ENCODE data around the gene ATOH8.

ATOH8 gene

DNA sequence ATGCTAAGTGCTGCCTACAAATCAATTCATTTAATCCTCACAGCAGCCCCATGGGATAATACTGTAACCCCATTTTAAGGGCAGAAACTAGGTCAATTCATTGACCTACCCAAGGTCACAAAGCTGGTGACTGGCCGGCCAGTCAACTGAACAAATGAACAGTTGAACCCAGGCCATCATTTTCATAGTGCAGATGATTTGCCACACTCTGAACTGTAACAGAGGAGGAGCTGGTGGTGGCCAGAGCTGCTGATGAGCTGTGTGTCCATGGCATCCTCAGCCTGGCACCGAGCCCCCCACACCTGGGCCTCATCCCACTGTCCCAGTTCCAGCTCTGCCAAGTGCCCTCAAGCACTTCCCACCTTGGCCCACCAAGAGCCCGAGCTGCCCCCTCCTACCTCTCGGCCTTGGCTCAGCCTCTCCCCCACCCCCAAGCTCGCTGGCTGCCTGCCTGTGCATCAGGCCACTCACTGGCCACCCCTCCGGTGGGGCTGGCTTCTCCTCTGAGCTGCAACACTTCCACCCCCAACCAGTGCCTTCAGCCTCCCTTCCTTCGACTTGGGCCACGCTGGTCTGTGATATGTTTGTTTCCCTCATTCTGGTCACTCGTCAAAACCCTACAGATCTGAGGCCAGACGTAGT lies 58.4 kb downstream of the ATOH8 start:
- no peak for TF ChIP-seq FOXM1 (IDR thresholded peaks at IDR 0.05; ENCODE audit: borderline replicate concordance, low read depth)
- no peak for TF ChIP-seq CEBPB (IDR thresholded peaks at IDR 0.05)
- TF ChIP-seq, protein P1, sequence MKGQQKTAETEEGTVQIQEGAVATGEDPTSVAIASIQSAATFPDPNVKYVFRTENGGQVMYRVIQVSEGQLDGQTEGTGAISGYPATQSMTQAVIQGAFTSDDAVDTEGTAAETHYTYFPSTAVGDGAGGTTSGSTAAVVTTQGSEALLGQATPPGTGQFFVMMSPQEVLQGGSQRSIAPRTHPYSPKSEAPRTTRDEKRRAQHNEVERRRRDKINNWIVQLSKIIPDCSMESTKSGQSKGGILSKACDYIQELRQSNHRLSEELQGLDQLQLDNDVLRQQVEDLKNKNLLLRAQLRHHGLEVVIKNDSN (IDR thresholded peaks at IDR 0.05), result no peak

DNA sequence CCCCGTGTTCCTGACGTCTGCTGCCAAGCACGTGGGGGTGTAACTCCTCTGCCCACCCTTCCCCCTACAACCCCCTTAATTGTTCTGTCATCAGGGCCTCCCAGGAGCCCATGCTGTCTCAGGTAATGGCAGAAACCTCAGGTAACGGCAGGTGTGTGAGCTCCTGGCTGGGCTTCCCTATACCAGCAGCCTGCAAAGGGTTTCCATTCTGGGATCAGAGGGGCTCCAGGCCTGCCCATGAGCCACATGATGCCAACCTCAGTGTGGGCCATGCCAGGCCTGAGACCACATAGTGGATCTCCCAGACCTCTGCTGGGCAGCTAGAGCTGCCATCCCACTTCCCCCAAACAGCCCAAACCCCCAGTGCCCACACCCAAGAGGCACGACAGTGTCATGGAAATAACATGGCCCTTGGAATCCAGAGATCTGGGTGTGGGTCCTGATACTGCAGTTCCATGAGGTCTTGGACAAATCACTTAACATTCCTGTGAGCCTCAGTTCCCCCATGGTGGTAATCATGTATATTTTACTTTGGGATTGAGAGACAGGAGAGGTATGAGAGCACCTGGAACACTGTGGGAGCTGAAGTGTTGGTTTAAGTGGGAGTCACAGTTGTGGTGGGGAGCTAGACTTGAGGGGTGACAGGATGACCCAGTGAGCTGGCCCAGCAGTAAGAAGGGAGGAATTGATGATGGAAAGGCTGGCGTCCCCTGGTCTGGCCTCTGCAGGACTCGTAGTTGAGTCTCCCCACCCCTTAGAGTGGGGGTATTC lies 59.6 kb downstream of the ATOH8 start:
- no peak for TF ChIP-seq CEBPB (IDR thresholded peaks at IDR 0.05)
- TF ChIP-seq, protein P2, sequence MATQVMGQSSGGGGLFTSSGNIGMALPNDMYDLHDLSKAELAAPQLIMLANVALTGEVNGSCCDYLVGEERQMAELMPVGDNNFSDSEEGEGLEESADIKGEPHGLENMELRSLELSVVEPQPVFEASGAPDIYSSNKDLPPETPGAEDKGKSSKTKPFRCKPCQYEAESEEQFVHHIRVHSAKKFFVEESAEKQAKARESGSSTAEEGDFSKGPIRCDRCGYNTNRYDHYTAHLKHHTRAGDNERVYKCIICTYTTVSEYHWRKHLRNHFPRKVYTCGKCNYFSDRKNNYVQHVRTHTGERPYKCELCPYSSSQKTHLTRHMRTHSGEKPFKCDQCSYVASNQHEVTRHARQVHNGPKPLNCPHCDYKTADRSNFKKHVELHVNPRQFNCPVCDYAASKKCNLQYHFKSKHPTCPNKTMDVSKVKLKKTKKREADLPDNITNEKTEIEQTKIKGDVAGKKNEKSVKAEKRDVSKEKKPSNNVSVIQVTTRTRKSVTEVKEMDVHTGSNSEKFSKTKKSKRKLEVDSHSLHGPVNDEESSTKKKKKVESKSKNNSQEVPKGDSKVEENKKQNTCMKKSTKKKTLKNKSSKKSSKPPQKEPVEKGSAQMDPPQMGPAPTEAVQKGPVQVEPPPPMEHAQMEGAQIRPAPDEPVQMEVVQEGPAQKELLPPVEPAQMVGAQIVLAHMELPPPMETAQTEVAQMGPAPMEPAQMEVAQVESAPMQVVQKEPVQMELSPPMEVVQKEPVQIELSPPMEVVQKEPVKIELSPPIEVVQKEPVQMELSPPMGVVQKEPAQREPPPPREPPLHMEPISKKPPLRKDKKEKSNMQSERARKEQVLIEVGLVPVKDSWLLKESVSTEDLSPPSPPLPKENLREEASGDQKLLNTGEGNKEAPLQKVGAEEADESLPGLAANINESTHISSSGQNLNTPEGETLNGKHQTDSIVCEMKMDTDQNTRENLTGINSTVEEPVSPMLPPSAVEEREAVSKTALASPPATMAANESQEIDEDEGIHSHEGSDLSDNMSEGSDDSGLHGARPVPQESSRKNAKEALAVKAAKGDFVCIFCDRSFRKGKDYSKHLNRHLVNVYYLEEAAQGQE (IDR thresholded peaks at IDR 0.05; ENCODE audit: low read depth), result no peak
- TF ChIP-seq RAD21 (IDR thresholded peaks at IDR 0.05; ENCODE audit: low read depth), result no peak
- no peak for TF ChIP-seq FOXM1 (IDR thresholded peaks at IDR 0.05; ENCODE audit: borderline replicate concordance, low read depth)
- TF ChIP-seq, protein P1 (IDR thresholded peaks at IDR 0.05), result no peak
- no peak for TF ChIP-seq NFIC (IDR thresholded peaks at IDR 0.05)
- no peak for TF ChIP-seq YY1 (IDR thresholded peaks at IDR 0.05; ENCODE audit: low read depth)
- no peak for TF ChIP-seq TAF1 (IDR thresholded peaks at IDR 0.05; ENCODE audit: low read depth)
- no peak for TF ChIP-seq EGR1 (IDR thresholded peaks at IDR 0.05)
- no peak for TF ChIP-seq EP300 (IDR thresholded peaks at IDR 0.05; ENCODE audit: borderline replicate concordance)
- no peak for TF ChIP-seq ZBTB7A (IDR thresholded peaks at IDR 0.05; ENCODE audit: low read depth)
- no peak for TF ChIP-seq TCF12 (IDR thresholded peaks at IDR 0.05; ENCODE audit: low read depth)
- TF ChIP-seq, protein P3, sequence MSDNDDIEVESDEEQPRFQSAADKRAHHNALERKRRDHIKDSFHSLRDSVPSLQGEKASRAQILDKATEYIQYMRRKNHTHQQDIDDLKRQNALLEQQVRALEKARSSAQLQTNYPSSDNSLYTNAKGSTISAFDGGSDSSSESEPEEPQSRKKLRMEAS (IDR thresholded peaks at IDR 0.05), result no peak
- TF ChIP-seq TEAD4 (IDR thresholded peaks at IDR 0.05), result no peak
- no peak for TF ChIP-seq CREB1 (IDR thresholded peaks at IDR 0.05; ENCODE audit: low read depth)

DNA sequence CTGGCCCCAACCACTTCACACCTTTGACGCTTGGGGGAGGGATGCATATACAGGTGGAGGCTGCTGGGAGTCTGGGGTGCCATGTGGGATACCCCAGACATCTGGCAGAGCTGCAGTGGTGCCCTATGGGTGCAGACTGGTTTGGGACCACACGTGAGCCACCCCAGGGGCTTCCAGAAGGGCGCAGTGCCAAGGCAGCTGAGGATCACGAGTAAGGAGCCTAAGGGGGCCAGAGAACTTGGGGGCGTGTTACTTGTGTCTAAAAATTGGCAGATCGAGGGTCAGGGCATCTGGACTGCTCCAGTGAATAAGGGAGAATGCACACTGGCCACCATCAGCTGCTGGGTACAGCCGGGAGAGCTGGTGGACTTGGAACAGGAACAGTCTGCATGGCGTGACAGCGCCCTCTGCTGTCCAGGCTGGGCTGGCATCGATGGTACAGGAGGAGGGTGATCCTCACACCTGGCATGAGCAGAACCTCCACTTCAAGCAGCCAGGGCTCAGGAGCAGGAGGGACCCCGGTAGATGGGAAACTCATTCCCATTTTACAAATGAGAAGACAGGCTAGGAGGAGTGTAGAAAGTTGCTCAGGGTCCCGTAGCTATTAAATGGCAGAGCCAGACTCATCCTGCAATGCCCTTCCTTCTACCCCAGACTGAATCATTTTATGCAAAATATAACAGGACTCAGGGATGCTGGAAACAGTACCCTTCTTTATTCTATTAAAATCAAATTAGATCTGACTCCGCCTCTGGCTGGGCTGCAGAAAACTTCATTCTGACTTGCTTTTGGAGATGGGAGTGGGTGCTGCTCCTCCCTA lies 60.4 kb downstream of the ATOH8 start:
- no peak for TF ChIP-seq ZBTB7A (IDR thresholded peaks at IDR 0.05; ENCODE audit: low read depth)
- TF ChIP-seq, protein P2 (IDR thresholded peaks at IDR 0.05; ENCODE audit: low read depth), result no peak
- no peak for TF ChIP-seq CREB1 (IDR thresholded peaks at IDR 0.05; ENCODE audit: low read depth)
- no peak for TF ChIP-seq EP300 (IDR thresholded peaks at IDR 0.05; ENCODE audit: borderline replicate concordance)
- TF ChIP-seq EGR1 (IDR thresholded peaks at IDR 0.05), result no peak
- TF ChIP-seq, protein P1 (IDR thresholded peaks at IDR 0.05), result no peak
- TF ChIP-seq TEAD4 (IDR thresholded peaks at IDR 0.05), result no peak
- TF ChIP-seq TAF1 (IDR thresholded peaks at IDR 0.05; ENCODE audit: low read depth), result no peak
- no peak for TF ChIP-seq FOXM1 (IDR thresholded peaks at IDR 0.05; ENCODE audit: borderline replicate concordance, low read depth)
- TF ChIP-seq CEBPB (IDR thresholded peaks at IDR 0.05), result no peak
- TF ChIP-seq RAD21 (IDR thresholded peaks at IDR 0.05; ENCODE audit: low read depth), result peak; percentile 100
- 0 out of 2 replicates have a peak, but pooled peaks have one; percentile 0 for TF ChIP-seq NFIC (IDR thresholded peaks at IDR 0.05)
- TF ChIP-seq, protein P3 (IDR thresholded peaks at IDR 0.05), result no peak
- TF ChIP-seq TCF12 (IDR thresholded peaks at IDR 0.05; ENCODE audit: low read depth), result no peak
- 0 out of 2 replicates have a peak, but pooled peaks have one; percentile 22 for TF ChIP-seq YY1 (IDR thresholded peaks at IDR 0.05; ENCODE audit: low read depth)

DNA sequence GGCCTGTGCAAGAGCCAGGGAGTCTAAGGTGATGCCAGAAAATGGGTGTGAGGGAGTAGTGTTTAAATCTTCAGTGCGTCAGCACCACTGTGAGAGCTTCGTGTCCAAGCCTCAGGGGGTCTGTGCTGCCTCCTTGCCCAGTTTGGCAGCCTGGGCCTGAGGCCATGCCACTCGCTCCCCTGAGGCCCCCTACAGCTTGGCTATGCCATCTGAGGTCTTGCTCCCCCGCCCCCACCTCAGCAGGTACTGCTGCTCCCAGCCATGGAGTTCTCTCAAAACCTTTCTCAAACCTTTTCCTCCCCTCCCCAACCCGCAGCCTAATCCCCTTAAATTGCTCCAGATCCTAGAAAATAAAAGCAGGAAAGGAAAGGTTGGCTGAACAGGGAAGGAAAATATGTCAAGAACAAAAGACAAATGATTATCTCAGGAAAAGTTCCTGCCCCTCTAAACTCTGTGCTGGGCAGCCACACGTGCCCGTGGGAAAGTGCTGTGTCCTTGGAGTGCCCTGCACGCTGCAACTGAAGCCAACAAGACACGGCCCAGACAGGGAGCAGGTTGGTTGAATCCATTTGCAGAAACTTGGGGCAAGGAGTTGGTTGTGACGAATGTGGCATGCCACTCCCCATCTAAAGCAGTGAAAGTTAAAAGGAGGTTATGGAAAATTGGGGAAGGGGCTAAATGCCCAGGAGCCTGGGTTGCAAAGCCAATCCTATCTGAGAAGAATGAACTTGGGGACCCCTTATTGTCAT lies 61.2 kb downstream of the ATOH8 start:
- no peak for TF ChIP-seq RAD21 (IDR thresholded peaks at IDR 0.05; ENCODE audit: low read depth)
- TF ChIP-seq, protein P3 (IDR thresholded peaks at IDR 0.05), result no peak
- no peak for TF ChIP-seq EGR1 (IDR thresholded peaks at IDR 0.05)
- no peak for TF ChIP-seq TCF12 (IDR thresholded peaks at IDR 0.05; ENCODE audit: low read depth)
- no peak for TF ChIP-seq TEAD4 (IDR thresholded peaks at IDR 0.05)

Measured in Ishikawa (cell line).